SW480 (cell line): ENCODE data around the gene PTPRT.
"Not testable (repeated sequence)": the region's sequence is repeated elsewhere in the genome, so short reads cannot be mapped to it uniquely, and the experiment has no call there.

Experiments
- DNase-seq: peaks from one replicate; pipeline ENCODE4 v3.0.0-alpha.2; 2016; ENCODE audit warnings: low spot score

The PTPRT gene

GRCh38 chr20:42281801-42282200, 907.9 kb downstream of the PTPRT start:
- DNase-seq, result no peak

GRCh38 chr20:42276718-42277602, 912.7 kb downstream of the PTPRT start:
- DNase-seq, result no peak

- no peak for DNase-seq
Measured at GRCh38 chr20:42274986-42275385, 914.7 kb downstream of the PTPRT start.

GRCh38 chr20:42272516-42272915, 917.2 kb downstream of the PTPRT start:
- no peak for DNase-seq

GRCh38 chr20:42270539-42270938, 919.2 kb downstream of the PTPRT start:
- no peak for DNase-seq

- DNase-seq, result no peak
Measured at GRCh38 chr20:42267793-42268384, 921.8 kb downstream of the PTPRT start.

- DNase-seq, result no peak
Measured at GRCh38 chr20:42261766-42262270, 927.9 kb downstream of the PTPRT start.

- DNase-seq, result no peak
Measured at GRCh38 chr20:42260184-42260583, 929.5 kb downstream of the PTPRT start.

GRCh38 chr20:42259389-42259788, 930.3 kb downstream of the PTPRT start:
- no peak for DNase-seq

GRCh38 chr20:42258564-42259302, 931.0 kb downstream of the PTPRT start:
- no peak for DNase-seq

- no peak for DNase-seq
Measured at GRCh38 chr20:42255821-42256220, 933.9 kb downstream of the PTPRT start.

- no peak for DNase-seq
Measured at GRCh38 chr20:42254673-42255072, 935.0 kb downstream of the PTPRT start.

- no peak for DNase-seq
Measured at GRCh38 chr20:42252116-42252515, 937.6 kb downstream of the PTPRT start.

GRCh38 chr20:42218621-42219374, 970.9 kb downstream of the PTPRT start:
- DNase-seq, result no peak

- DNase-seq, result no peak
Measured at GRCh38 chr20:42214074-42214473, 975.6 kb downstream of the PTPRT start.

GRCh38 chr20:42212391-42212790, 977.3 kb downstream of the PTPRT start:
- no peak for DNase-seq

- not testable (repeated sequence) for DNase-seq
Measured at GRCh38 chr20:42206557-42206956, 983.1 kb downstream of the PTPRT start.

GRCh38 chr20:42204109-42204660, 985.5 kb downstream of the PTPRT start:
- DNase-seq, result peak; percentile 25

- DNase-seq, result no peak
Measured at GRCh38 chr20:42197599-42197998, 992.1 kb downstream of the PTPRT start.

- no peak for DNase-seq
Measured at GRCh38 chr20:42193119-42193518, 996.6 kb downstream of the PTPRT start.

- DNase-seq, result peak; percentile 64
Measured at GRCh38 chr20:42192321-42192720, 997.4 kb downstream of the PTPRT start.
